Keratinocyte (primary cell): ENCODE data around the gene HAAO. TPM values are rescaled to one million over a fixed set of nuclear protein-coding genes. Genes with fewer than 3 reads are reported as not detected.
A peak's percentile ranks its signal among the peaks of the same experiment; 100 is the strongest.

ENCODE experiments used
- DNase-seq: peaks from one replicate; pipeline ENCODE4 v3.0.0-alpha.2; 2011; ENCODE audit warnings: low read depth, missing footprints, low spot score
- FAIRE-seq: peaks from 2 replicates; lab custom pipeline; 2011; peaks lifted over from hg19 to GRCh38; lab: Jason Lieb, UNC
- H2AFZ ChIP-seq: 2 replicates; pipeline ENCODE4 v1.6.0; 2012; ENCODE audit warnings: low read length, control low read depth, inconsistent platforms; ENCODE audit not compliant: control insufficient read depth
- H3K27ac ChIP-seq: 2 replicates; pipeline ENCODE4 v1.5.1; 2011; ENCODE audit warnings: low read length; ENCODE audit not compliant: control insufficient read depth, insufficient read depth
- H3K27me3 ChIP-seq: 3 replicates; pipeline ENCODE4 v1.6.0; 2011; ENCODE audit warnings: low read length; ENCODE audit not compliant: control insufficient read depth, insufficient read depth; ENCODE audit errors: extremely low read depth
- H3K36me3 ChIP-seq, 2 experiments: 2 replicates in 1 of 2; 3 replicates in 1 of 2; pipeline ENCODE4 v1.5.1; 2011; ENCODE audit warnings: low read length in 2 of 2, mild to moderate bottlenecking in 1 of 2; ENCODE audit not compliant: control insufficient read depth in 2 of 2, insufficient read depth in 2 of 2; ENCODE audit errors: extremely low read depth in 1 of 2
- H3K4me1 ChIP-seq: 3 replicates; pipeline ENCODE4 v1.5.1; 2011; ENCODE audit warnings: low read length; ENCODE audit not compliant: control insufficient read depth, insufficient read depth; ENCODE audit errors: extremely low read depth
- H3K4me2 ChIP-seq: 3 replicates; pipeline ENCODE4 v1.6.0; 2011; ENCODE audit warnings: low read depth, low read length; ENCODE audit not compliant: control insufficient read depth, insufficient read depth; ENCODE audit errors: extremely low read depth
- H3K4me3 ChIP-seq, 3 experiments: fragments of 200-600 bp in 1 of 3; sonication (generic) in 1 of 3; 2 replicates in 2 of 3; 3 replicates in 1 of 3; pipeline ENCODE4 v1.5.1; 2011 to 2016; ENCODE audit warnings: low read length in 3 of 3, mild to moderate bottlenecking in 3 of 3, control low read depth in 2 of 3, inconsistent platforms in 1 of 3, low read depth in 1 of 3, mixed read lengths in 1 of 3, mixed run types in 1 of 3, moderate library complexity in 1 of 3; ENCODE audit not compliant: control insufficient read depth in 2 of 3, insufficient read depth in 2 of 3; ENCODE audit errors: extremely low read depth in 1 of 3
- H3K79me2 ChIP-seq: 2 replicates; pipeline ENCODE4 v1.6.0; 2012; ENCODE audit warnings: low read length; ENCODE audit not compliant: control insufficient read depth, insufficient read depth
- H3K9ac ChIP-seq: 3 replicates; pipeline ENCODE4 v1.6.0; 2011; ENCODE audit warnings: low read length; ENCODE audit not compliant: control insufficient read depth, insufficient read depth; ENCODE audit errors: extremely low read depth
- H3K9me1 ChIP-seq: 3 replicates; pipeline ENCODE4 v1.6.0; 2011; ENCODE audit warnings: low read length; ENCODE audit not compliant: control insufficient read depth, insufficient read depth; ENCODE audit errors: extremely low read depth
- H3K9me3 ChIP-seq: 2 replicates; pipeline ENCODE4 v1.5.1; 2012; ENCODE audit warnings: low read depth, low read length; ENCODE audit not compliant: control insufficient read depth
- H4K20me1 ChIP-seq: 3 replicates; pipeline ENCODE4 v1.6.0; 2011; ENCODE audit warnings: low read length; ENCODE audit not compliant: control insufficient read depth, insufficient read depth; ENCODE audit errors: extremely low read depth
- CTCF ChIP-seq, 3 experiments: IDR thresholded peaks in 1 of 3; conservative IDR thresholded peaks in 1 of 3; optimal IDR thresholded peaks in 1 of 3; 2 replicates in 2 of 3; 3 replicates in 1 of 3; pipeline versions ENCODE3 to v1.5.1; 2011; ENCODE audit warnings: low read length in 3 of 3, mild to moderate bottlenecking in 3 of 3, moderate library complexity in 2 of 3, control low read depth in 1 of 3, inconsistent platforms in 1 of 3; ENCODE audit not compliant: insufficient read depth in 2 of 3; ENCODE audit errors: extremely low read depth in 1 of 3
- EZH2 ChIP-seq: IDR thresholded peaks from one replicate; pipeline ENCODE4 v1.6.1; 2012; ENCODE audit warnings: inconsistent platforms, mild to moderate bottlenecking, low read length, moderate library complexity
- dilution Hi-C: fragments of 300-500 bp; cut with MboI; formaldehyde crosslinking; loops from one replicate; pipeline ENCODE4 v1.7.0; 2020; ENCODE audit warnings: low sequenced_read_pairs; ENCODE audit not compliant: extremely low pct_ligation_motif_present
- polyA plus RNA-seq, 5 experiments: library from polyadenylated mRNA; depleted of rRNA in 3 of 5; stranded (reverse) in 3 of 5; stranded (forward) in 1 of 5; unstranded in 1 of 5; fragments of >200 nt; gene quantifications; 1 replicate in 1 of 5; 2 replicates in 3 of 5; 3 replicates in 1 of 5; pipeline versions ENCODE4 v1.2.1 to v1.2.3, GENCODE V29; 2011 to 2012; ENCODE audit warnings: missing spikeins in 2 of 5, low read depth in 1 of 5, low replicate concordance in 1 of 5

The HAAO gene
- polyA plus RNA-seq, 1 donor (not counting 4 experiments of a cell fraction or from before 2014, with no cell fraction given), result 0.08 TPM

GRCh38 chr2:42723465-42723864, 68.9 kb downstream of the HAAO start:
- Histone ChIP-seq H3K9me1 (no peaks in the 10 kb centered on the region), H3K36me3 (no peaks in the 10 kb centered on the region), H3K79me2 (no peaks in the 10 kb centered on the region), H3K4me2 (no peak overlapping the region), H2AFZ (no peak overlapping the region), H3K4me1 (peaks cover 6% of the 10 kb centered on the region), H3K4me3 (no peak overlapping the region), H3K27me3 (no peaks in the 10 kb centered on the region), H3K9ac (no peak overlapping the region), H3K9me3 (no peaks in the 10 kb centered on the region), H4K20me1 (no peaks in the 10 kb centered on the region), H3K27ac (no peak overlapping the region)
- FAIRE-seq (no peak), DNase-seq (no peak)
- dilution Hi-C loops, result no loop called here
- TF ChIP-seq CTCF (optimal IDR thresholded peaks at IDR 0.05 in 1 of 3, IDR thresholded peaks at IDR 0.05 in 1 of 3, conservative IDR thresholded peaks at IDR 0.05 in 1 of 3; ENCODE audit: extremely low read depth in 1 of 3, insufficient read depth in 2 of 3, low read length in 3 of 3) (no peak), EZH2 (no peak)

GRCh38 chr2:42722320-42723190, 69.8 kb downstream of the HAAO start:
- H3K4me1 ChIP-seq, result peaks cover 6% of the 10 kb centered on the region
- H3K9me3 ChIP-seq, result no peaks in the 10 kb centered on the region
- no peak for TF ChIP-seq CTCF (optimal IDR thresholded peaks at IDR 0.05 in 1 of 3, IDR thresholded peaks at IDR 0.05 in 1 of 3, conservative IDR thresholded peaks at IDR 0.05 in 1 of 3; ENCODE audit: extremely low read depth in 1 of 3, insufficient read depth in 2 of 3, low read length in 3 of 3)
- no peak for TF ChIP-seq EZH2
- no peaks in the 10 kb centered on the region for H3K9me1 ChIP-seq
- FAIRE-seq, result peak; percentile 48
- no peaks in the 10 kb centered on the region for H3K27me3 ChIP-seq
- no peaks in the 10 kb centered on the region for H4K20me1 ChIP-seq
- no peak overlapping the region for H3K9ac ChIP-seq
- no peak overlapping the region for H3K4me3 ChIP-seq
- dilution Hi-C loops, result no loop called here
- peak overlapping the region; percentile 27 for H2AFZ ChIP-seq
- no peak overlapping the region for H3K4me2 ChIP-seq
- H3K36me3 ChIP-seq, result no peaks in the 10 kb centered on the region
- H3K79me2 ChIP-seq, result no peaks in the 10 kb centered on the region
- no peak overlapping the region for H3K27ac ChIP-seq
- DNase-seq, result no peak
